NCI-H2196 (cell line): Measurements from ENCODE around the gene CPLANE2.
"Not testable (repeated sequence)": the region's sequence is repeated elsewhere in the genome, so short reads cannot be mapped to it uniquely, and the experiment has no call there.

Experiments used
- DNase-seq: peaks from one replicate; lab custom pipeline; 2025; ENCODE audit not compliant: unreplicated experiment; lab: John Stamatoyannopoulos, UW

CPLANE2 gene

GRCh38 chr1:16236511-16237342, at the start of gene CPLANE2:
CPLANE2 (minus strand) TSS chr1:16237183; CDS start chr1:16236742, 441 bp downstream.
- DNase-seq, result peak; percentile 97

GRCh38 chr1:16286122-16286521, 49.1 kb upstream of the CPLANE2 start:
- DNase-seq, result no peak

- no peak for DNase-seq
Observed at GRCh38 chr1:16281765-16282164, 44.8 kb upstream of the CPLANE2 start.

- no peak for DNase-seq
Observed at GRCh38 chr1:16279186-16279585, 42.2 kb upstream of the CPLANE2 start.

GRCh38 chr1:16276302-16277030, 39.5 kb upstream of the CPLANE2 start:
- DNase-seq, result no peak

GRCh38 chr1:16275591-16275990, 38.6 kb upstream of the CPLANE2 start:
- no peak for DNase-seq

GRCh38 chr1:16267690-16268180, 30.8 kb upstream of the CPLANE2 start:
- no peak for DNase-seq

GRCh38 chr1:16266411-16267118, 29.6 kb upstream of the CPLANE2 start:
- no peak for DNase-seq

- DNase-seq, result no peak
Observed at GRCh38 chr1:16262067-16262466, 25.1 kb upstream of the CPLANE2 start.

- no peak for DNase-seq
Observed at GRCh38 chr1:16260814-16261213, 23.8 kb upstream of the CPLANE2 start.

- DNase-seq, result no peak
Observed at GRCh38 chr1:16258591-16259135, 21.7 kb upstream of the CPLANE2 start.

GRCh38 chr1:16257968-16258367, 21.0 kb upstream of the CPLANE2 start:
- no peak for DNase-seq

- not testable (repeated sequence) for DNase-seq
Observed at GRCh38 chr1:16257556-16257955, 20.6 kb upstream of the CPLANE2 start.

GRCh38 chr1:16256478-16256877, 19.5 kb upstream of the CPLANE2 start:
- no peak for DNase-seq

GRCh38 chr1:16254263-16254928, 17.4 kb upstream of the CPLANE2 start:
- no peak for DNase-seq

GRCh38 chr1:16253332-16253922, 16.4 kb upstream of the CPLANE2 start:
- no peak for DNase-seq

- DNase-seq, result no peak
Observed at GRCh38 chr1:16252912-16253311, 15.9 kb upstream of the CPLANE2 start.

GRCh38 chr1:16251381-16251780, 14.4 kb upstream of the CPLANE2 start:
- no peak for DNase-seq

- DNase-seq, result no peak
Observed at GRCh38 chr1:16250524-16251251, 13.7 kb upstream of the CPLANE2 start.
